Natural killer cell (primary cell): ENCODE measurements around the gene ARID5A. TPM values are rescaled to one million over a fixed set of nuclear protein-coding genes. Genes with fewer than 3 reads are reported as not detected.

Experiments used
- ATAC-seq, 3 donors: fragments of 150-1000 bp in 2 of 3; fragments of 200-7000 bp in 1 of 3; cut with Tn5 transposase; 1 replicate in 1 of 3; 2 replicates in 2 of 3; pipeline ENCODE4 v1.10.0; 2021; ENCODE audit warnings: mild to moderate bottlenecking in 2 of 3, moderate library complexity in 2 of 3
- DNase-seq, 2 donors: peaks; one replicate each; pipeline versions ENCODE4 v3.0.0 to v3.0.0-alpha.2; 2013 to 2021; ENCODE audit warnings: mixed read lengths in 1 of 2
- H3K27ac ChIP-seq: one replicate; pipeline ENCODE4 v1.5.1; 2013; ENCODE audit warnings: mild to moderate bottlenecking, low read length
- H3K27me3 ChIP-seq: one replicate; pipeline ENCODE4 v1.6.1; 2013; ENCODE audit warnings: low read length; ENCODE audit not compliant: control insufficient read depth, insufficient read depth
- H3K36me3 ChIP-seq: one replicate; pipeline ENCODE4 v1.6.1; 2013; ENCODE audit warnings: low read length; ENCODE audit not compliant: control insufficient read depth, insufficient read depth
- H3K4me1 ChIP-seq: one replicate; pipeline ENCODE4 v1.6.1; 2013; ENCODE audit warnings: low read length; ENCODE audit not compliant: control insufficient read depth, insufficient read depth
- H3K4me3 ChIP-seq: one replicate; pipeline ENCODE4 v1.5.1; 2013; ENCODE audit warnings: low read length
- H3K9me3 ChIP-seq: one replicate; pipeline ENCODE4 v1.6.1; 2013; ENCODE audit warnings: low read length; ENCODE audit not compliant: control insufficient read depth, insufficient read depth
- H3K27ac Mint-ChIP-seq, 2 donors: one replicate each; pipeline ENCODE4 v1.8.0; 2022; ENCODE audit warnings: mild to moderate bottlenecking in 2 of 2, mixed read lengths in 2 of 2, moderate library complexity in 1 of 2
- H3K27me3 Mint-ChIP-seq, 2 donors: one replicate each; pipeline ENCODE4 v1.8.0; 2022; ENCODE audit warnings: low read depth in 2 of 2, mixed read lengths in 2 of 2
- H3K36me3 Mint-ChIP-seq: one replicate; pipeline ENCODE4 v1.8.0; 2022; ENCODE audit warnings: mixed read lengths
- H3K4me1 Mint-ChIP-seq, 2 donors: one replicate each; pipeline ENCODE4 v1.8.0; 2022; ENCODE audit warnings: mixed read lengths in 2 of 2
- H3K4me3 Mint-ChIP-seq: one replicate; pipeline ENCODE4 v1.8.0; 2022; ENCODE audit warnings: mild to moderate bottlenecking, moderate library complexity, mixed read lengths
- H3K9me3 Mint-ChIP-seq, 2 donors: one replicate each; pipeline ENCODE4 v1.8.0; 2022; ENCODE audit warnings: mixed read lengths in 2 of 2
- CTCF ChIP-seq: fragments of 200-600 bp; IDR thresholded peaks from one replicate; pipeline ENCODE4 v1.8.0; 2022; ENCODE audit warnings: antibody characterized with exemption
- WGBS: methylation state at CpG from one replicate; pipeline ENCODE4 v1.1.7; 2013; ENCODE audit warnings: missing lambda C conversion rate; ENCODE audit not compliant: insufficient coverage; 5-methylcytosine and 5-hydroxymethylcytosine counted together
- intact Hi-C: fragments of 100-400 bp; cut with micrococcal nuclease; formaldehyde crosslinking; loops from one replicate; pipeline ENCODE4 v1.14.2; 2022
- total RNA-seq, 4 donors: library from RNA; stranded (reverse); fragments of 120-200 nt in 1 of 4; gene quantifications; one replicate each; pipeline versions ENCODE4 v1.2.3 to v1.2.4, GENCODE V29; 2013 to 2022

The ARID5A gene
- total RNA-seq, 3 donors from 2014 or later (not counting 1 experiment from before 2014, with no cell fraction given): 90.9 to 117 (median 114) TPM

- no peak for ATAC-seq
- 100% methylated on average over 2 of the region's 2 CpGs for WGBS
Observed at GRCh38 chr2:96579422-96579821, 42.9 kb downstream of the ARID5A start.

DNA sequence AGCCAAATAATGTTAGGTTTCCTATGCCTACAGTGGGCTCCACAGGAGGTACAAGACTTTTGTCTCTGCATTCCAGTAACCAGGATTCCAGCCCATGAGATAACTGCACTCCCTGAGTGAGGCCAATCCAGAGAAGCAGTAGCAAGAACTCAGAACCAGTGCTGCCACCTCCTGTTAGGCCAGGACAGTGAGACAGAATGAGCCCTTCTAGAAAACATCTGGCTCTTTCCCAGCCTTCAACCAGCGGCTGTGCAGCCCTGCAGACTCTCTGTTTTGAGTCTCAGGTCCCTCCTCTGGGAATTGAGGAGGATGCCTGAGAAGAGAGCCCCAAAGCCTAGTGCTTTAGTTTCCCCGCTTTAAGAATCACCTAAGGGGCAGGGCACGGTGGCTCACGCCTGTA, 44.2 kb downstream of the ARID5A start:
- intact Hi-C loops: no loop called here
- WGBS: 82% methylated on average over 4 of the region's 4 CpGs
- no peak for ATAC-seq

More at GRCh38 chr2:96579422-96579821, 42.9 kb downstream of the ARID5A start:
- Mint-ChIP-seq H3K4me3 (no peak overlapping the region), H3K27ac (no peak overlapping the region), H3K9me3 (no peaks in the 10 kb centered on the region), H3K4me1 (no peaks in the 10 kb centered on the region), H3K36me3 (no peaks in the 10 kb centered on the region), H3K27me3 (no peaks in the 10 kb centered on the region)
- Histone ChIP-seq H3K36me3 (peaks cover 3% of the 10 kb centered on the region), H3K27ac (no peak overlapping the region), H3K4me3 (no peak overlapping the region), H3K27me3 (no peaks in the 10 kb centered on the region), H3K4me1 (no peaks in the 10 kb centered on the region), H3K9me3 (no peaks in the 10 kb centered on the region)
- intact Hi-C loops: no loop called here
- DNase-seq: no peak
- TF ChIP-seq CTCF: no peak

GRCh38 chr2:96584017-96584416, 47.5 kb downstream of the ARID5A start:
- Mint-ChIP-seq H3K4me3 (no peak overlapping the region), H3K27me3 (no peaks in the 10 kb centered on the region), H3K9me3 (no peaks in the 10 kb centered on the region), H3K4me1 (peaks cover 12% of the 10 kb centered on the region in 2 donors), H3K36me3 (no peaks in the 10 kb centered on the region), H3K27ac (no peak overlapping the region)
- WGBS: 100% methylated on average over 2 of the region's 4 CpGs
- Histone ChIP-seq H3K4me3 (no peak overlapping the region), H3K4me1 (no peaks in the 10 kb centered on the region), H3K27me3 (no peaks in the 10 kb centered on the region), H3K9me3 (no peaks in the 10 kb centered on the region), H3K27ac (no peak overlapping the region), H3K36me3 (peaks cover 3% of the 10 kb centered on the region)
- ATAC-seq (no peak), DNase-seq (no peak)
- no peak for TF ChIP-seq CTCF
- intact Hi-C loops: no loop called here

More for the DNA sequence above, 44.2 kb downstream of the ARID5A start:
- Mint-ChIP-seq H3K4me3 (no peak overlapping the region), H3K9me3 (no peaks in the 10 kb centered on the region), H3K36me3 (no peaks in the 10 kb centered on the region), H3K27me3 (no peaks in the 10 kb centered on the region), H3K4me1 (peaks cover 0 to 5% of the 10 kb centered on the region in 2 donors), H3K27ac (no peak overlapping the region)
- no peak for TF ChIP-seq CTCF
- no peaks in the 10 kb centered on the region for H3K4me1 ChIP-seq
- DNase-seq: no peak
- no peaks in the 10 kb centered on the region for H3K27me3 ChIP-seq
- peaks cover 3% of the 10 kb centered on the region for H3K36me3 ChIP-seq
- H3K27ac ChIP-seq: no peak overlapping the region
- H3K9me3 ChIP-seq: no peaks in the 10 kb centered on the region
- no peak overlapping the region for H3K4me3 ChIP-seq

GRCh38 chr2:96587843-96588242, 51.3 kb downstream of the ARID5A start:
- Histone ChIP-seq H3K9me3 (no peaks in the 10 kb centered on the region), H3K36me3 (peaks cover 13% of the 10 kb centered on the region), H3K27me3 (no peaks in the 10 kb centered on the region), H3K27ac (no peak overlapping the region), H3K4me1 (peaks cover 6% of the 10 kb centered on the region), H3K4me3 (no peak overlapping the region)
- no peak for DNase-seq
- intact Hi-C loops: no loop called here
- H3K36me3 Mint-ChIP-seq: peaks cover 1% of the 10 kb centered on the region
- H3K27me3 Mint-ChIP-seq: no peaks in the 10 kb centered on the region
- peaks cover 33 to 39% of the 10 kb centered on the region in 2 donors for H3K4me1 Mint-ChIP-seq
- no peak overlapping the region for H3K4me3 Mint-ChIP-seq
- no peaks in the 10 kb centered on the region for H3K9me3 Mint-ChIP-seq
- no peak for ATAC-seq
- peak overlapping the region in 1 of 2 donors; percentile 57 for H3K27ac Mint-ChIP-seq
- 100% methylated on average over 1 of the region's 1 CpG for WGBS
- no peak for TF ChIP-seq CTCF
